Fibroblast of lung (primary cell): ENCODE measurements around the gene WDR89.

Experiments used
- CTCF ChIP-seq, 2 donors: IDR thresholded peaks in 1 of 2; conservative IDR thresholded peaks in 1 of 2; 1 replicate in 1 of 2; 2 replicates in 1 of 2; pipeline ENCODE4 v1.5.1; 2011 to 2012; ENCODE audit warnings: low read length in 2 of 2, control low read depth in 1 of 2, inconsistent platforms in 1 of 2, low read depth in 1 of 2, mild to moderate bottlenecking in 1 of 2
- EZH2 ChIP-seq: IDR thresholded peaks from 2 replicates; pipeline ENCODE4 v1.5.1; 2012; ENCODE audit warnings: low read length, control low read depth, mild to moderate bottlenecking; ENCODE audit errors: missing control alignments

GRCh38 chr14:63642656-63643382 lies 1.1 kb upstream of the WDR89 start:
- TF ChIP-seq CTCF (conservative IDR thresholded peaks at IDR 0.05 in 1 of 2, IDR thresholded peaks at IDR 0.05 in 1 of 2; ENCODE audit: low read depth in 1 of 2, low read length in 2 of 2) = no peak
- TF ChIP-seq EZH2 = no peak
